ENCODE data around the gene CYTH3.

CYTH3 gene

DNA sequence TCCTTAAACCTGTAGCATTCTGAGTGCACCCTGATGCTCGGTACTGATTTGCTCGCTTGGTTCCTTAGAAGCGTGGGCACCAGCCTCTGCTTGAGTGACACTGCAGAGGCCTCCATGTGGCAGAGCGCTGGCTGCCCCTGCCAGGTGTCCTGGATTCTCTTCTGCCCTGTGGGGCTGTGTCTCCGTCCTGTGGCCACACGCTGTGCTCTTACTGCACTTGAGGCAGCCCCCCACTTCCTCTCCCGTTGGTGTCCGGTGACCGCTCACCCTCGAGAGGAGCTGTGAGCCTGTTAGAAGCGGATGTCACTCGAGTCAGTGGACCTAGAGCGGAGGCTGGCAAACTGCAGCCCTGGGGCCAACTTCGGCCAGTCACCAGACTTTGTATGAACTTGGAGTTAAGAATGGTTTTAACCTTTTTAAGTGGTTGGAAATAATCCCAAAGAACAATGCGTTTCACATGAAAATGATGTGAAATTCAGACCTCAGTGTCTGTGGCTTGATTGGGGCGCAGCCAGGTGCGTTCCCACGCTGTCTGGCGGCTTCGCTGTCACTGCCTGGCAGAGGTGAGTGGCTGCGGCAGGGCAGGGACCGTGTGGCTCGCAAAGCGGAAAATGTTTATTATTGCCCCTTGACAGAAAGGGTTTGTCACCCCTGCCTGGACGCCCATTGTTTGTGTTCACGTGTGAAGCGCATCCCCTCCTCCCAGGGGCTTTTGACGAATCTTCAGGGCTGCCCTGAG is 114.6 kb downstream of the CYTH3 start:
- CTCF ChIA-PET: interaction anchor here (0.6 to 8.8 kb wide), 4 partner anchors 8 to 164 kb away, joined by 3 to 277 read pairs (median 4); no protein-coding TSS in a partner anchor
- DNase-seq (ENCODE audit: low read depth, low spot score): no peak
- TF ChIP-seq, protein P1, sequence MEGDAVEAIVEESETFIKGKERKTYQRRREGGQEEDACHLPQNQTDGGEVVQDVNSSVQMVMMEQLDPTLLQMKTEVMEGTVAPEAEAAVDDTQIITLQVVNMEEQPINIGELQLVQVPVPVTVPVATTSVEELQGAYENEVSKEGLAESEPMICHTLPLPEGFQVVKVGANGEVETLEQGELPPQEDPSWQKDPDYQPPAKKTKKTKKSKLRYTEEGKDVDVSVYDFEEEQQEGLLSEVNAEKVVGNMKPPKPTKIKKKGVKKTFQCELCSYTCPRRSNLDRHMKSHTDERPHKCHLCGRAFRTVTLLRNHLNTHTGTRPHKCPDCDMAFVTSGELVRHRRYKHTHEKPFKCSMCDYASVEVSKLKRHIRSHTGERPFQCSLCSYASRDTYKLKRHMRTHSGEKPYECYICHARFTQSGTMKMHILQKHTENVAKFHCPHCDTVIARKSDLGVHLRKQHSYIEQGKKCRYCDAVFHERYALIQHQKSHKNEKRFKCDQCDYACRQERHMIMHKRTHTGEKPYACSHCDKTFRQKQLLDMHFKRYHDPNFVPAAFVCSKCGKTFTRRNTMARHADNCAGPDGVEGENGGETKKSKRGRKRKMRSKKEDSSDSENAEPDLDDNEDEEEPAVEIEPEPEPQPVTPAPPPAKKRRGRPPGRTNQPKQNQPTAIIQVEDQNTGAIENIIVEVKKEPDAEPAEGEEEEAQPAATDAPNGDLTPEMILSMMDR (IDR thresholded peaks at IDR 0.05; ENCODE audit: insufficient read depth, low read length, missing control alignments): no peak
- POLR2A ChIA-PET: interaction anchor here (0.6 kb wide), 1 partner anchor 165 kb away, joined by 3 read pairs; no protein-coding TSS in a partner anchor
- H3K4me3 ChIP-seq (ENCODE audit: low read depth, low read length): no peak overlapping the region

DNA sequence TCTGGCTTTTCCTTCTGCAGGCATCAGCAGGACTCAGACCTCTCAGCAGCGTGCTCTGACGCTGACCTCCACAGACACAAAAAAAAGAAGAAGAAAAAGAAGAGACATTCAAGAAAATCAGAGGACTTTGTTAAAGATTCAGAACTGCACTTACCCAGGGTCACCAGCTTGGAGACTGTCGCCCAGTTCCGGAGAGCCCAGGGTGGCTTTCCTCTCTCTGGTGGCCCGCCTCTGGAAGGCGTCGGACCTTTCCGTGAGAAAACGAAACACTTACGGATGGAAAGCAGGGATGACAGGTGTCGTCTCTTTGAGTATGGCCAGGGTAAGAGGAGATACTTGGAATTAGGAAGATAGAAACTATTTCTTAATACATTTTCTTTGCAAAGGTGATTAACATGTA is 115.7 kb downstream of the CYTH3 start:
- no peak overlapping the region for H3K4me3 ChIP-seq (ENCODE audit: low read depth, low read length)
- CTCF ChIA-PET: interaction anchor here (0.9 to 8.8 kb wide), 3 partner anchors 31 to 165 kb away, joined by 3 to 277 read pairs (median 3); no protein-coding TSS in a partner anchor
- TF ChIP-seq, protein P1 (IDR thresholded peaks at IDR 0.05; ENCODE audit: insufficient read depth, low read length, missing control alignments): no peak
- POLR2A ChIA-PET: no interaction called here
- DNase-seq (ENCODE audit: low read depth, low spot score): no peak

DNA sequence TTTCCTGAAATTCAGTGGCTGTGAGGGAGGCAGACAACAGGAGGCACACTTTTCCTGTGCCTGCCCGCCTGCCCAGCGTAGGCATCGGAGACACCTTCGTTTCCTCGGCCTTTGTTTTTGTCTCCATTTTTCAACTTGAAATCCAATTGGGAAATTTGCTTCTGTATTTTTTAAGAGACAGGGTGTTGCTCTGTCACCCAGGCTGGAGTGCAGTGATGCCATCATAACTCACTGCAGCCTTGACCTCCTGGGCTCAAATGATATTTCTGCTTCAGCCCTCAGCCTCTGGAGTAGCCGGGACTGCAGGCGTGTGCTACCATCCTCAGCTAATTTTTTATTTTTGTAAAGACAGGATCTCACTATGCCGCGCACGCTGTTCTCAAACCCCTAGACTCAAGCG is 116.8 kb downstream of the CYTH3 start:
- H3K4me3 ChIP-seq (ENCODE audit: low read depth, low read length): no peak overlapping the region
- no peak for DNase-seq (ENCODE audit: low read depth, low spot score)
- TF ChIP-seq, protein P1 (IDR thresholded peaks at IDR 0.05; ENCODE audit: insufficient read depth, low read length, missing control alignments): no peak
- ChIA-PET POLR2A (no interaction called here), CTCF (interaction anchor here (1.0 to 8.8 kb wide), 2 partner anchors 111 to 166 kb away, joined by 3 to 277 read pairs; no protein-coding TSS in a partner anchor)

DNA sequence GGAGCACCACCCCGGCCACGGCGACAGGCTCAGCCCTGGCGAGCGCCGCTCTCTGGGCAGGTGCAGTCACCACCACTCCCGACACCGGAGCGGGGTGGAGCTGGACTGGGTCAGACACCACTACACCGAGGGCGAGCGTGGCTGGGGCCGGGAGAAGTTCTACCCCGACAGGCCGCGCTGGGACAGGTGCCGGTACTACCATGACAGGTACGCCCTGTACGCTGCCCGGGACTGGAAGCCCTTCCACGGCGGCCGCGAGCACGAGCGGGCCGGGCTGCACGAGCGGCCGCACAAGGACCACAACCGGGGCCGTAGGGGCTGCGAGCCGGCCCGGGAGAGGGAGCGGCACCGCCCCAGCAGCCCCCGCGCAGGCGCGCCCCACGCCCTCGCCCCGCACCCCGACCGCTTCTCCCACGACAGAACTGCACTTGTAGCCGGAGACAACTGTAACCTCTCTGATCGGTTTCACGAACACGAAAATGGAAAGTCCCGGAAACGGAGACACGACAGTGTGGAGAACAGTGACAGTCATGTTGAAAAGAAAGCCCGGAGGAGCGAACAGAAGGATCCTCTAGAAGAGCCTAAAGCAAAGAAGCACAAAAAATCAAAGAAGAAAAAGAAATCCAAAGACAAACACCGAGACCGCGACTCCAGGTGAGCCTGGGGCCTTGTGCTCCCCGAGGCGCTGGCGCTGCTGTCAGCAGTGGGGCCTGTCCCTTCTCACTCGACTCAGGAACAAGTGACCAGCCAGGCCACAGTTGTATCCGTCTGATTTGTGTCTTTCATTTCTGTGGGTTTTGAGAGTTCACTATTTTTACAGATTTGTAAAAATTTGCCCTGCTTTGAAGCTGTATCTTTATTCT is 117.7 kb downstream of the CYTH3 start:
- CTCF ChIA-PET: interaction anchor here (8.8 kb wide), 1 partner anchor 167 kb away, joined by 277 read pairs; no protein-coding TSS in a partner anchor
- POLR2A ChIA-PET: no interaction called here
- no peak overlapping the region for H3K4me3 ChIP-seq (ENCODE audit: low read depth, low read length)
- no peak for DNase-seq (ENCODE audit: low read depth, low spot score)
- TF ChIP-seq, protein P1 (IDR thresholded peaks at IDR 0.05; ENCODE audit: insufficient read depth, low read length, missing control alignments): no peak

DNA sequence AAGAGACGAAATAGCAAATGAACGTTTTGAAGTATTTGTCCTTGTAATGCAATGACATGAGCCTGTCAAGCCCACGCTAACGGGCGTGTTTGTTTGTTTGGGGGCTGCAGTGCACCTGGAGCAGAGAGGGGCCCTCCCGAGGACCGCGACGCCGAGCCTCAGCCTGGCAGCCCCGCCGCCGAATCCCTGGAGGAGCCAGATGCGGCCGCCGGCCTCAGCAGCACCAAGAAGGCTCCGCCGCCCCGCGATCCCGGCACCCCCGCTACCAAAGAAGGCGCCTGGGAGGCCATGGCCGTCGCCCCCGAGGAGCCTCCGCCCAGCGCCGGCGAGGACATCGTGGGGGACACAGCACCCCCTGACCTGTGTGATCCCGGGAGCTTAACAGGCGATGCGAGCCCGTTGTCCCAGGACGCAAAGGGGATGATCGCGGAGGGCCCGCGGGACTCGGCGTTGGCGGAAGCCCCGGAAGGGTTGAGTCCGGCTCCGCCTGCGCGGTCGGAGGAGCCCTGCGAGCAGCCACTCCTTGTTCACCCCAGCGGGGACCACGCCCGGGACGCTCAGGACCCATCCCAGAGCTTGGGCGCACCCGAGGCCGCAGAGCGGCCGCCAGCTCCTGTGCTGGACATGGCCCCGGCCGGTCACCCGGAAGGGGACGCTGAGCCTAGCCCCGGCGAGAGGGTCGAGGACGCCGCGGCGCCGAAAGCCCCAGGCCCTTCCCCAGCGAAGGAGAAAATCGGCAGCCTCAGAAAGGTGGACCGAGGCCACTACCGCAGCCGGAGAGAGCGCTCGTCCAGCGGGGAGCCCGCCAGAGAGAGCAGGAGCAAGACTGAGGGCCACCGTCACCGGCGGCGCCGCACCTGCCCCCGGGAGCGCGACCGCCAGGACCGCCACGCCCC is 118.5 kb downstream of the CYTH3 start:
- ChIA-PET POLR2A (no interaction called here), CTCF (interaction anchor here (2.1 kb wide), 1 partner anchor 169 kb away, joined by 9 read pairs; no protein-coding TSS in a partner anchor)
- no peak for DNase-seq (ENCODE audit: low read depth, low spot score)
- no peak overlapping the region for H3K4me3 ChIP-seq (ENCODE audit: low read depth, low read length)
- TF ChIP-seq, protein P1 (IDR thresholded peaks at IDR 0.05; ENCODE audit: insufficient read depth, low read length, missing control alignments): no peak
